HFF-Myc (cell line): ENCODE results near the gene SMG9.

Experiments
- DNase-seq: peaks from one replicate; pipeline ENCODE4 v3.0.0-alpha.2; 2011; ENCODE audit warnings: low read depth; ENCODE audit errors: extremely low read depth
- H3K4me3 ChIP-seq: replicated peaks from 2 replicates; pipeline ENCODE4 v1.5.1; 2011; ENCODE audit warnings: low read depth, mild to moderate bottlenecking, control low read depth, low read length
- CTCF ChIP-seq: IDR thresholded peaks from 2 replicates; pipeline ENCODE4 v1.5.1; 2012; ENCODE audit warnings: mild to moderate bottlenecking, low read depth, low read length, control low read depth; ENCODE audit errors: missing control alignments

Gene SMG9

DNA sequence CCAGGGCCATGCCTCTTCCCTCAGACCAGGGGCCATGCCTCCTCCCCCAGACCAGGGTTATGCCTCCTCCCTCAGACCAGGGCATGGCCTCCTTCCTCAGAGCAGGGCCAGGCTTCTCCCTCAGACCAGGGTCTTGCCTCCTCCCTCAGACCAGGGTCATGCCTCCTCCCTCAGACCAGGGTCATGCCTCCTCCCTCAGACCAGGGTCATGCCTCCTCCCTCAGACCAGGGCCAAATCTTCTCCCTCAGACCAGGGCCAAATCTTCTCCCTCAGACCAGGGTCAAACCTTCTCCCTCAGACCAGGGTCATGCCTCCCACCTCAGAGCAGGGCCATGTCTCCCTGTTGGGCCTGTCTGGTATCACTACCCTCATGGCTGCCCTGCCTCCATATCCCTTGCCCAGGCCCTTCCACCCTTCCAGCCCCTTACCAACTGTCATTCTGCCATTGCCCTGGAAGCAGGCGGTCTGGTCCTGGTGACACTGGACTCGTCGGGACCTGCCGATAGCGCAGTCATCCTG is 43.3 kb upstream of the SMG9 start:
- TF ChIP-seq CTCF = no peak

DNA sequence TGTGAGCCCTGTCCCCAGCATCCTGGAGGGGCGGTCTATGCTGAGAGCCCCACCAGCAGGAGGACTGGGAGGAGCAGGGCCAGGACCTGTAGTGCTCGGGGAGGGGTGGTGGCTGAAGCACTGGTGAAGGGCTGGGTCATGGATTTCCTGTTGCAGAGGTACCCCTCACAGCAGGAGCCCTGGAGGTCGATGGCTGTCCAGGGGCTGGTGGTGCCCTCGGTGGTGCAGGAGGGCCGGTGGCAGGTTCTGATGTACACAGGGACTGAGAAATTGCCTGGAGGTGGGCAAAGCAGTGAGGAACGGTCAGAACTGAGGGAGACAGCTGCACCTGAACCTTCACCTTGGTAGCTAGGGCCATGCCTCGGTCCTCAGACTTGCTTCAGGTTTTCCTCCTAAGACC is 42.8 kb upstream of the SMG9 start:
- H3K4me3 ChIP-seq = no peak overlapping the region
- TF ChIP-seq CTCF = no peak
- DNase-seq = no peak

More for the DNA sequence above, 43.3 kb upstream of the SMG9 start:
- no peak for DNase-seq
- peak overlapping the region; percentile 39 for H3K4me3 ChIP-seq

DNA sequence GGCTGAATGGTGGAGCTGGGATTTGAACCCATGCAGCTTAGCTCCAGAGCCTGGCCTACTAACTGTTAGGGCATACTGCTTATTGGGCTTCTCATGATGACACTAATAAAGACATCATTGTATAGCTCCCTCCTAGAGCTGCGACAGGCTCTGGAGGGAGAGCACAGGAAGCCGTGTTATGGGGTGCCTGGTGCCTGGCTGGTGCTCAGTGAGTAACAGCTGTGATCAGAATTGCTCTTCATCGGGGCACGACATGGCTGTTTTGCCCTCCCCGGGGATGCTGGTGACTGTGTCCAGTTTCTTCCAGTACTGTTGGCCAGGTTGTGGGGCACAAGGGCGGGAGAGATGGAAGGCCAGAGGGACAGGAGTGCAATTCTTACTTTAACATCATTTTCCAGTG is 42.4 kb upstream of the SMG9 start:
- DNase-seq = no peak
- TF ChIP-seq CTCF = no peak
- H3K4me3 ChIP-seq = no peak overlapping the region

- no peak for DNase-seq
Measured at GRCh38 chr19:43790587-43790986, 35.8 kb upstream of the SMG9 start.

GRCh38 chr19:43789029-43789428 is 34.3 kb upstream of the SMG9 start:
- H3K4me3 ChIP-seq = no peak overlapping the region
- TF ChIP-seq CTCF = no peak
- DNase-seq = no peak

More at GRCh38 chr19:43790587-43790986, 35.8 kb upstream of the SMG9 start:
- no peak overlapping the region for H3K4me3 ChIP-seq
- no peak for TF ChIP-seq CTCF

DNA sequence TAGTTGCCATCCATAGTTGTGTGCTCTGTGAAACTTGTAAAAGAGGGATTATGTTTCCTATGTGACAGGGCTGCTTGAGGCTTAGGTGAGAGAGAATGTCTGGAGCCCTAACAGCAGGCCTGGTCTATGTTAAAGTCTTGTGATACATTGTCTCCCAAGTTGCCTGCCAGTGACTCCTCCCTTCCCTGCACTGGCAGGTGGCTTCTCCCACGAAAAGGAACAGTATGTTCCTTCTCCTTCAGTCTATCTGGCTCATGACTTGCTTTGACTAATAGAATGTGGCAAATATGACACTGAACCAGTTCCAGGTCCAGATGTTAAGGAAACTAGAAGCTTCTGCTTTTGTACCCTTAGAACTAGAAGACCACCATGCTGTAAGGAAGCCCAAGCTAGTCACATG is 31.9 kb upstream of the SMG9 start:
- no peak for DNase-seq
- TF ChIP-seq CTCF = no peak
- no peak overlapping the region for H3K4me3 ChIP-seq
